Panc1 (cell line): Measurements from ENCODE around the gene RHOU. TPM values are rescaled to one million over a fixed set of nuclear protein-coding genes. Genes with fewer than 3 reads are reported as not detected.

Experiments
- ATAC-seq: fragments of 200-7000 bp; cut with Tn5 transposase; 2 replicates; pipeline ENCODE4 v1.9.1; 2020; ENCODE audit warnings: mild to moderate bottlenecking, moderate library complexity
- BruUV-seq: library from RNA; stranded (reverse); fragments of 400-500 nt; replicated peaks from 2 replicates; lab custom pipeline; 2021; lab: Mats Ljungman, UMichigan
- CTCF ChIA-PET: fragments of 300-600 bp; sonication (Branson Sonifier 250); formaldehyde crosslinking; loops from one replicate; lab custom pipeline; 2022; ENCODE audit warnings: antibody characterized with exemption; lab: Charles Lee
- POLR2A ChIA-PET: fragments of 300-600 bp; sonication (Branson Sonifier 250); formaldehyde crosslinking; loops from one replicate; lab custom pipeline; 2022; ENCODE audit warnings: antibody characterized with exemption; lab: Charles Lee
- DNase-seq: peaks from one replicate; pipeline ENCODE4 v3.0.0-alpha.2; 2010; ENCODE audit warnings: low read depth, low spot score
- H3K27ac ChIP-seq: 2 replicates; pipeline ENCODE4 v1.5.1; 2011; ENCODE audit warnings: mild to moderate bottlenecking, low read length, inconsistent platforms
- H3K27me3 ChIP-seq: fragments of 200-500 bp; sonication (Bioruptor generic); 2 replicates; pipeline ENCODE4 v1.6.0; 2014; ENCODE audit warnings: low read length, inconsistent platforms; ENCODE audit not compliant: control insufficient read depth, insufficient read depth
- H3K36me3 ChIP-seq: fragments of 200-500 bp; sonication (Bioruptor generic); 2 replicates; pipeline ENCODE4 v1.5.1; 2014; ENCODE audit warnings: inconsistent platforms, mild to moderate bottlenecking, low read length, moderate library complexity; ENCODE audit not compliant: control insufficient read depth, insufficient read depth
- H3K4me1 ChIP-seq: 2 replicates; pipeline ENCODE4 v1.5.1; 2011; ENCODE audit warnings: inconsistent platforms, mild to moderate bottlenecking, low read length, moderate library complexity; ENCODE audit not compliant: control insufficient read depth, insufficient read depth
- H3K4me3 ChIP-seq, 2 experiments: 2 replicates each; pipeline ENCODE4 v1.5.1; 2011 to 2012; ENCODE audit warnings: low read depth in 2 of 2, low read length in 2 of 2, mild to moderate bottlenecking in 2 of 2, inconsistent platforms in 1 of 2, moderate library complexity in 1 of 2
- H3K9me3 ChIP-seq: fragments of 200-500 bp; sonication (Bioruptor generic); 2 replicates; pipeline ENCODE4 v1.5.1; 2014; ENCODE audit warnings: low read depth, mild to moderate bottlenecking, inconsistent platforms, low read length, moderate library complexity; ENCODE audit not compliant: control insufficient read depth, insufficient read depth
- POLR2AphosphoS5 ChIP-seq: IDR thresholded peaks from 2 replicates; pipeline ENCODE4 v1.6.1; 2012; ENCODE audit warnings: mild to moderate bottlenecking, low read depth, low read length, moderate library complexity
- SIN3A ChIP-seq: IDR thresholded peaks from 2 replicates; pipeline ENCODE4 v1.6.1; 2012; ENCODE audit warnings: low read depth, mild to moderate bottlenecking, low read length, moderate library complexity, borderline replicate concordance; ENCODE audit not compliant: insufficient read depth
- TCF7L2 ChIP-seq: IDR thresholded peaks from 2 replicates; pipeline ENCODE4 v1.6.1; 2011; ENCODE audit warnings: mild to moderate bottlenecking, low read depth, low read length, inconsistent platforms
- in situ Hi-C: cut with HindIII; loops from 2 replicates; pipeline ENCODE4 v1.10.0; 2016; ENCODE audit warnings: low sequenced_read_pairs, low pct_unique_long_range_greater_than_20kb
- intact Hi-C: fragments of 100-400 bp; cut with micrococcal nuclease; formaldehyde crosslinking; loops from one replicate; pipeline ENCODE4 v1.10.0; 2022; ENCODE audit not compliant: unreplicated experiment
- total RNA-seq: library from RNA; stranded (reverse); gene quantifications from one replicate; pipeline ENCODE4 v1.2.1, GENCODE V29; 2021; ENCODE audit not compliant: unreplicated experiment
- TF ChIP-seq, protein P1 (sequence below): fragments of 450-650 bp; IDR thresholded peaks from 2 replicates; pipeline ENCODE4 v1.5.1; 2017; ENCODE audit warnings: mild to moderate bottlenecking
- TF ChIP-seq, protein P2 (sequence below), 2 experiments: IDR thresholded peaks; 2 replicates each; pipeline ENCODE4 v1.6.1; 2011 to 2012; ENCODE audit warnings: low read depth in 2 of 2, control low read depth in 1 of 2, low read length in 1 of 2, mild to moderate bottlenecking in 1 of 2, moderate library complexity in 1 of 2; ENCODE audit not compliant: insufficient read depth in 1 of 2

Gene RHOU
- total RNA-seq, 1 experiment from 2014 or later: 9.2 TPM

DNA sequence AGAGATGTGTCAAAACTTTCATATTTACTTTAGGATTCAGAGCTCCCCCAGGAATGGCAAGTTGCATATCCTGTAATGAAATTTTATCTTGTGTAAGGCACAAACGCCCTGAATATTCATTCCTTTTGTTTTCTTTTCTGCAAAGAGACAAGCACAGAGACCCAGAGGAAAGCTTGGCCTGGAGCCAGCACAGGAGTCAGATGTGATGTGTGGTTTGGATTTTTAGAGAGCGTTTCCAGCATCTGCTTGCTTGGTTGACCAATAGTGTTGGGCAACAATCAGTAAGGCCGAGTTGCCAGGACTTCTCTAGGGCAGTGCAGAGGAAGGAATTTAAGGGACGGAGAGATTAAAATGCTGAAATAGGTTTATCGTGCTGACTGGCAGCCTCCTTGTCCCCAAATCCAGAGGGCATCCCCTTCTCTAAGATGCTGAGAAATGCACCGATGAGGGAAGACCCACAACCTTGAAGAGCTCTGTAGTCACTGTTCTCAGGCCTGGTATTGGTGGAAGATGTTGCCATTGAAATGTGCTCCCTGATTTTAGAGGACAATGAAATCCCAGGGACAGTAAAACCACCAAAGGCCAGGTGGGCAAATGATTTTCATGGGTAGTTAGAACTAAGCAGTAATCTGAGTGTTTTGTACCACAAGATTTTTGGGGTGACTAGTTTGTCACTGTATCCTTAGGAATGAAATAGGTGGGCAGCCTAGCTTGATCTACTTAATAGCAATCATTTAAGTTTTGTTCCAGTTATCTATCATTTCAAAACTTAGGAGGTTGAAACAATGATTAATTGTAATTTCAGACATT lies 37.9 kb upstream of the RHOU start:
- no TSS peak for BruUV-seq
- no peak overlapping the region for H3K4me3 ChIP-seq
- H3K9me3 ChIP-seq: no peaks in the 10 kb centered on the region
- no peaks in the 10 kb centered on the region for H3K27me3 ChIP-seq
- intact Hi-C loops: no loop called here
- in situ Hi-C loops: no loop called here
- no peaks in the 10 kb centered on the region for H3K4me1 ChIP-seq
- ATAC-seq (no peak), DNase-seq (no peak)
- no peak overlapping the region for H3K27ac ChIP-seq
- TF ChIP-seq, protein P1, sequence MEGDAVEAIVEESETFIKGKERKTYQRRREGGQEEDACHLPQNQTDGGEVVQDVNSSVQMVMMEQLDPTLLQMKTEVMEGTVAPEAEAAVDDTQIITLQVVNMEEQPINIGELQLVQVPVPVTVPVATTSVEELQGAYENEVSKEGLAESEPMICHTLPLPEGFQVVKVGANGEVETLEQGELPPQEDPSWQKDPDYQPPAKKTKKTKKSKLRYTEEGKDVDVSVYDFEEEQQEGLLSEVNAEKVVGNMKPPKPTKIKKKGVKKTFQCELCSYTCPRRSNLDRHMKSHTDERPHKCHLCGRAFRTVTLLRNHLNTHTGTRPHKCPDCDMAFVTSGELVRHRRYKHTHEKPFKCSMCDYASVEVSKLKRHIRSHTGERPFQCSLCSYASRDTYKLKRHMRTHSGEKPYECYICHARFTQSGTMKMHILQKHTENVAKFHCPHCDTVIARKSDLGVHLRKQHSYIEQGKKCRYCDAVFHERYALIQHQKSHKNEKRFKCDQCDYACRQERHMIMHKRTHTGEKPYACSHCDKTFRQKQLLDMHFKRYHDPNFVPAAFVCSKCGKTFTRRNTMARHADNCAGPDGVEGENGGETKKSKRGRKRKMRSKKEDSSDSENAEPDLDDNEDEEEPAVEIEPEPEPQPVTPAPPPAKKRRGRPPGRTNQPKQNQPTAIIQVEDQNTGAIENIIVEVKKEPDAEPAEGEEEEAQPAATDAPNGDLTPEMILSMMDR: no peak
- POLR2A ChIA-PET: no interaction called here
- CTCF ChIA-PET: no interaction called here
- no peaks in the 10 kb centered on the region for H3K36me3 ChIP-seq

DNA sequence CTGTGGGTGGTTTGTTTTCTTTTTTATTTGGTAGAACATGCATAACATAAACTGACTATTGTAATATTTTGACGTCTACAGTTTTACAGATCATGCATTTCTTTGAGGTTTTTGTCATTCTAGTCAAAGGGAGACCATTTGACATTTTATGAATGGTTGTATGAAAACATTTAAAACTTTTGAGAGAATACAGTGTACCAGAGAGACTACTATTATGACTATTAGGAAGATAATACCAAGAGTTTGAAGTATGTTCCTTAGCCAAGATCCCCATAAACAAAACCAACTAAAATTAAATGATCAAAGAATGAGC lies 37.3 kb upstream of the RHOU start:
- no peaks in the 10 kb centered on the region for H3K36me3 ChIP-seq
- H3K9me3 ChIP-seq: no peaks in the 10 kb centered on the region
- no peak overlapping the region for H3K4me3 ChIP-seq
- no peaks in the 10 kb centered on the region for H3K27me3 ChIP-seq
- BruUV-seq: no TSS peak
- no peak overlapping the region for H3K27ac ChIP-seq
- ChIA-PET POLR2A (no interaction called here), CTCF (no interaction called here)
- intact Hi-C loops (no loop called here), in situ Hi-C loops (no loop called here)
- DNase-seq (no peak), ATAC-seq (no peak)
- TF ChIP-seq, protein P1: no peak
- TF ChIP-seq POLR2AphosphoS5 (no peak), TCF7L2 (no peak), SIN3A (no peak)
- TF ChIP-seq, protein P2, sequence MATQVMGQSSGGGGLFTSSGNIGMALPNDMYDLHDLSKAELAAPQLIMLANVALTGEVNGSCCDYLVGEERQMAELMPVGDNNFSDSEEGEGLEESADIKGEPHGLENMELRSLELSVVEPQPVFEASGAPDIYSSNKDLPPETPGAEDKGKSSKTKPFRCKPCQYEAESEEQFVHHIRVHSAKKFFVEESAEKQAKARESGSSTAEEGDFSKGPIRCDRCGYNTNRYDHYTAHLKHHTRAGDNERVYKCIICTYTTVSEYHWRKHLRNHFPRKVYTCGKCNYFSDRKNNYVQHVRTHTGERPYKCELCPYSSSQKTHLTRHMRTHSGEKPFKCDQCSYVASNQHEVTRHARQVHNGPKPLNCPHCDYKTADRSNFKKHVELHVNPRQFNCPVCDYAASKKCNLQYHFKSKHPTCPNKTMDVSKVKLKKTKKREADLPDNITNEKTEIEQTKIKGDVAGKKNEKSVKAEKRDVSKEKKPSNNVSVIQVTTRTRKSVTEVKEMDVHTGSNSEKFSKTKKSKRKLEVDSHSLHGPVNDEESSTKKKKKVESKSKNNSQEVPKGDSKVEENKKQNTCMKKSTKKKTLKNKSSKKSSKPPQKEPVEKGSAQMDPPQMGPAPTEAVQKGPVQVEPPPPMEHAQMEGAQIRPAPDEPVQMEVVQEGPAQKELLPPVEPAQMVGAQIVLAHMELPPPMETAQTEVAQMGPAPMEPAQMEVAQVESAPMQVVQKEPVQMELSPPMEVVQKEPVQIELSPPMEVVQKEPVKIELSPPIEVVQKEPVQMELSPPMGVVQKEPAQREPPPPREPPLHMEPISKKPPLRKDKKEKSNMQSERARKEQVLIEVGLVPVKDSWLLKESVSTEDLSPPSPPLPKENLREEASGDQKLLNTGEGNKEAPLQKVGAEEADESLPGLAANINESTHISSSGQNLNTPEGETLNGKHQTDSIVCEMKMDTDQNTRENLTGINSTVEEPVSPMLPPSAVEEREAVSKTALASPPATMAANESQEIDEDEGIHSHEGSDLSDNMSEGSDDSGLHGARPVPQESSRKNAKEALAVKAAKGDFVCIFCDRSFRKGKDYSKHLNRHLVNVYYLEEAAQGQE (IDR thresholded peaks at IDR 0.05; ENCODE audit: insufficient read depth in 1 of 2, low read depth in 2 of 2, low read length in 1 of 2): no peak
- H3K4me1 ChIP-seq: no peaks in the 10 kb centered on the region
